Esophagus (tissue), 2 donors: ENCODE measurements around the gene HNRNPL. TPM values are rescaled to one million over a fixed set of nuclear protein-coding genes. Genes with fewer than 3 reads are reported as not detected.
"Not testable (repeated sequence)": the region's sequence is repeated elsewhere in the genome, so short reads cannot be mapped to it uniquely, and the experiment has no call there.

ENCODE experiments used
- H3K27ac ChIP-seq, 2 donors: one replicate each; pipeline ENCODE4 v1.5.1; 2013; ENCODE audit warnings: low read depth in 2 of 2, mild to moderate bottlenecking in 2 of 2, inconsistent platforms in 1 of 2, low read length in 1 of 2, moderate library complexity in 1 of 2
- H3K27me3 ChIP-seq, 2 donors: one replicate each; pipeline ENCODE4 v1.6.1; 2013; ENCODE audit warnings: low read length in 2 of 2, control low read depth in 1 of 2, mild to moderate bottlenecking in 1 of 2; ENCODE audit not compliant: insufficient read depth in 2 of 2, control insufficient read depth in 1 of 2
- H3K36me3 ChIP-seq, 2 donors: one replicate each; pipeline ENCODE4 v1.6.1; 2013; ENCODE audit warnings: low read length in 1 of 2; ENCODE audit not compliant: control insufficient read depth in 2 of 2, insufficient read depth in 2 of 2
- H3K4me1 ChIP-seq, 2 donors: one replicate each; pipeline ENCODE4 v1.6.1; 2013; ENCODE audit warnings: low read length in 1 of 2; ENCODE audit not compliant: control insufficient read depth in 2 of 2, insufficient read depth in 2 of 2
- H3K4me3 ChIP-seq, 2 donors: one replicate each; pipeline ENCODE4 v1.5.1; 2013; ENCODE audit warnings: low read length in 2 of 2, mild to moderate bottlenecking in 2 of 2, low read depth in 1 of 2, moderate library complexity in 1 of 2
- H3K9me3 ChIP-seq, 2 donors: one replicate each; pipeline ENCODE4 v1.6.1; 2013; ENCODE audit warnings: mild to moderate bottlenecking in 2 of 2, low read depth in 1 of 2, low read length in 1 of 2, moderate library complexity in 1 of 2; ENCODE audit not compliant: control insufficient read depth in 2 of 2, insufficient read depth in 1 of 2
- WGBS, 2 donors: extraction: QIAGEN DNeasy Blood & Tissue Kit; methylation state at CpG; one replicate each; pipeline ENCODE4 v1.1.7; 2013; 5-methylcytosine and 5-hydroxymethylcytosine counted together
- polyA plus RNA-seq, 2 donors: library from polyadenylated mRNA; stranded (reverse); fragments of 200-250 nt; gene quantifications; one replicate each; pipeline ENCODE4 v1.2.3, GENCODE V29; 2013
- donor health status: healthy with polysubstance abuse.
- donor health status: Bipolar disorder and iron deficiency.

The HNRNPL gene
- polyA plus RNA-seq, 2 donors = 134 to 150 TPM

- WGBS, 2 donors = 79 to 86% methylated on average over 13 to 14 of the region's 18 CpGs
- not testable (repeated sequence) for H3K4me1 ChIP-seq, H3K27me3 ChIP-seq, H3K9me3 ChIP-seq, H3K36me3 ChIP-seq, H3K4me3 ChIP-seq
- peak overlapping the region; percentile 50 to 64 for H3K27ac ChIP-seq
Measured at GRCh38 chr19:38807374-38808098, 42.2 kb downstream of the HNRNPL start.

GRCh38 chr19:38806371-38806770 lies 43.4 kb downstream of the HNRNPL start:
- 88 to 90% methylated on average over 6 of the region's 6 CpGs for WGBS, 2 donors
- H3K9me3 ChIP-seq = no peaks in the 10 kb centered on the region
- no peak overlapping the region for H3K4me3 ChIP-seq
- H3K4me1 ChIP-seq = peaks cover 2 to 6% of the 10 kb centered on the region in 2 donors
- H3K27ac ChIP-seq = peak overlapping the region in 1 of 2 donors; percentile 2
- no peaks in the 10 kb centered on the region for H3K36me3 ChIP-seq
- H3K27me3 ChIP-seq = no peaks in the 10 kb centered on the region

GRCh38 chr19:38805180-38805579 lies 44.6 kb downstream of the HNRNPL start:
- Histone ChIP-seq H3K9me3 (no peaks in the 10 kb centered on the region), H3K4me1 (peaks cover 2 to 6% of the 10 kb centered on the region in 2 donors), H3K36me3 (no peaks in the 10 kb centered on the region), H3K4me3 (no peak overlapping the region), H3K27ac (peak overlapping the region in 1 of 2 donors; percentile 79), H3K27me3 (no peaks in the 10 kb centered on the region)
- 35 to 50% methylated on average over 1 of the region's 1 CpG for WGBS, 2 donors

- no peaks in the 10 kb centered on the region for H3K9me3 ChIP-seq
Measured at GRCh38 chr19:38803543-38803942, 46.2 kb downstream of the HNRNPL start.

GRCh38 chr19:38801359-38802095 lies 48.3 kb downstream of the HNRNPL start:
- WGBS, 2 donors = 94 to 95% methylated on average over 12 of the region's 12 CpGs
- Histone ChIP-seq H3K4me1 (peaks cover 2 to 8% of the 10 kb centered on the region in 2 donors), H3K36me3 (no peaks in the 10 kb centered on the region), H3K4me3 (no peak overlapping the region), H3K9me3 (no peaks in the 10 kb centered on the region), H3K27ac (peak overlapping the region in 1 of 2 donors; percentile 42), H3K27me3 (no peaks in the 10 kb centered on the region)

More at GRCh38 chr19:38803543-38803942, 46.2 kb downstream of the HNRNPL start:
- peaks cover 2 to 8% of the 10 kb centered on the region in 2 donors for H3K4me1 ChIP-seq
- H3K27ac ChIP-seq = no peak overlapping the region
- no peak overlapping the region for H3K4me3 ChIP-seq
- 83 to 90% methylated on average over 10 of the region's 10 CpGs for WGBS, 2 donors
- H3K27me3 ChIP-seq = no peaks in the 10 kb centered on the region
- no peaks in the 10 kb centered on the region for H3K36me3 ChIP-seq

GRCh38 chr19:38800577-38801347 lies 49.0 kb downstream of the HNRNPL start:
- Histone ChIP-seq H3K4me3 (no peak overlapping the region), H3K27me3 (no peaks in the 10 kb centered on the region), H3K9me3 (no peaks in the 10 kb centered on the region), H3K36me3 (no peaks in the 10 kb centered on the region), H3K27ac (no peak overlapping the region), H3K4me1 (peaks cover 2 to 6% of the 10 kb centered on the region in 2 donors)
- 92 to 96% methylated on average over 5 of the region's 5 CpGs for WGBS, 2 donors

GRCh38 chr19:38799104-38799503 lies 50.7 kb downstream of the HNRNPL start:
- Histone ChIP-seq H3K9me3 (no peaks in the 10 kb centered on the region), H3K27me3 (no peaks in the 10 kb centered on the region), H3K4me1 (peaks cover 0 to 2% of the 10 kb centered on the region in 2 donors), H3K27ac (peak overlapping the region; percentile 70 to 81), H3K36me3 (no peaks in the 10 kb centered on the region), H3K4me3 (no peak overlapping the region)
- 56 to 69% methylated on average over 10 of the region's 10 CpGs for WGBS, 2 donors

GRCh38 chr19:38797781-38798180 lies 52.0 kb downstream of the HNRNPL start:
- H3K36me3 ChIP-seq, H3K4me1 ChIP-seq, H3K9me3 ChIP-seq, H3K27ac ChIP-seq, H3K4me3 ChIP-seq, H3K27me3 ChIP-seq: not testable (repeated sequence)
- WGBS, 2 donors = 65 to 84% methylated on average over 6 to 31 of the region's 33 CpGs

- Histone ChIP-seq H3K9me3 (no peaks in the 10 kb centered on the region), H3K36me3 (no peaks in the 10 kb centered on the region), H3K27me3 (no peaks in the 10 kb centered on the region), H3K4me3 (no peak overlapping the region), H3K4me1 (peaks cover 0 to 9% of the 10 kb centered on the region in 2 donors), H3K27ac (no peak overlapping the region)
- WGBS, 2 donors = 75 to 76% methylated on average over 2 of the region's 2 CpGs
Measured at GRCh38 chr19:38796154-38796553, 53.6 kb downstream of the HNRNPL start.
